Measurements from ENCODE around the gene YPEL1.
"Not testable (repeated sequence)": the region's sequence is repeated elsewhere in the genome, so short reads cannot be mapped to it uniquely, and the experiment has no call there.

Gene YPEL1

GRCh38 chr22:21697880-21698279, 37.7 kb downstream of the YPEL1 start:
- no peak for DNase-seq

- no peak for DNase-seq
These were observed 38.4 kb downstream of the YPEL1 start for GRCh38 chr22:21697021-21697771.

- no peak for DNase-seq
These were observed 39.5 kb downstream of the YPEL1 start for GRCh38 chr22:21696115-21696514.

- no peak for DNase-seq
These were observed 40.0 kb downstream of the YPEL1 start for GRCh38 chr22:21695430-21696085.

DNA sequence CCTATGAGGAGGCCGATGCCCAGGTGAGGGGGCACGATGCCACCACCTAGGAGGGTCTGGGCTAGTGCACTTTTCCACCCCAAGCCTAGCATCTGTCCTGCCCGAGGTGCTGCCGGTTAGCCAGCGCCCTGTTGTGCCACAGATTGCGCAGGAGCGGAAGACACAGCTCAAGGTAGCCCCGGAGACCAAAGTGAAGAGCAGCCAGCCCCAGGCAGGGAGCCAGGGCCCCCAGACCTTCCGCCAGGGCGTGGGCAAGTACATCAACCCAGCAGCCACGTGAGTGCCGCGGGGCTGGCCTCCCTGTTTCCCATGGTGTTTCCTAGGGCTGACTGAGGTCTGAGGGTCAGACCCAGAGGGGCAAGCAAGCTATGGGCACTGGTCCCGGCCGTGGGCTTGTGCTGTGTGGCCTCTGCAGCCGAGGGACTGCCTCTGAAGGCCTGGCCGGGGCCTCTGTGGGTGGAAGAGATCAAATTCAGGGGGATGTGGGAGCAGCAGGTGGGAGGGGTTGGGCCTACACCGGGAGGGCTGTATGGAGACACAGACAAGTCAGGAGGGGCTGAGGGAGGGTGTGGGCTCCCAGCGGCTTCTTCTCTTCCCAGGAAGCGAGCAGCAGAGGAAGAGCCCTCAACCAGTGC, 40.7 kb downstream of the YPEL1 start:
- DNase-seq: no peak

DNA sequence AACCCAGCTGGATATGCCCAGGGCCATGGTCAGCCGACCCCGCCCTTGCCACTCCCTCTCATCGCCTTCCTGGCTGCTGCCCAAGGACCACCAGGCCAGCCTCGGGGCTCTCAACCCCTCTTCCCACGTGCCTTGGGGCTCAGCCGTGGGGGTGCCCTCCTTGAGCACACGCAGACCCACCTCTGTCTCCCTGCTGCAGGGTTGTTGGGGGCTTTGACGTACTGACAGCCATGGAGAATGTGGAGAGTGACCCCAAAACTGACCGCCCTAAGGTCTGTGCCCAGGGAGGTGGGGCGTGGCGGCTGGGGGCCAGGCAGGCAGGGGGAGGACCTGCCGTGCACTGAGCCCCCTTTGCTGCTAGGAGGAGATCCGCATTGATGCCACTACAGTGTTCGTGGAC, 41.2 kb downstream of the YPEL1 start:
- DNase-seq: no peak

DNA sequence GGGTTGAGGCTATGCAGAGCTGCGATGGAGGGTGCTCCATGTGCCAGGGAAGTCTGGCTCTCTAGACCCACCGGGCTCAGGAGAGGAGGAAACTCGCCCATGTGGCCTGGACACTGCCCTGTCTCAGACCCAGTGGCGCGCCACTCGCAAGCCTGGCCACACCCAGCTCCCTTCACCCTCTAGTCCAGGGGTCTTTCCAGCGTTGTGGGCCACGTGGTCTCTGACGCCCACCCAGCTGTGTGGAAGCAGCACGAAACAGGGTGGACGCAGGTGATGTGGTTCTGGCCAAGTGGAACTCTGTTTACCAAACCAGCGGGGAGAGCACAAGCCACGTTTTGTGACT, 41.6 kb downstream of the YPEL1 start:
- DNase-seq: no peak

DNA sequence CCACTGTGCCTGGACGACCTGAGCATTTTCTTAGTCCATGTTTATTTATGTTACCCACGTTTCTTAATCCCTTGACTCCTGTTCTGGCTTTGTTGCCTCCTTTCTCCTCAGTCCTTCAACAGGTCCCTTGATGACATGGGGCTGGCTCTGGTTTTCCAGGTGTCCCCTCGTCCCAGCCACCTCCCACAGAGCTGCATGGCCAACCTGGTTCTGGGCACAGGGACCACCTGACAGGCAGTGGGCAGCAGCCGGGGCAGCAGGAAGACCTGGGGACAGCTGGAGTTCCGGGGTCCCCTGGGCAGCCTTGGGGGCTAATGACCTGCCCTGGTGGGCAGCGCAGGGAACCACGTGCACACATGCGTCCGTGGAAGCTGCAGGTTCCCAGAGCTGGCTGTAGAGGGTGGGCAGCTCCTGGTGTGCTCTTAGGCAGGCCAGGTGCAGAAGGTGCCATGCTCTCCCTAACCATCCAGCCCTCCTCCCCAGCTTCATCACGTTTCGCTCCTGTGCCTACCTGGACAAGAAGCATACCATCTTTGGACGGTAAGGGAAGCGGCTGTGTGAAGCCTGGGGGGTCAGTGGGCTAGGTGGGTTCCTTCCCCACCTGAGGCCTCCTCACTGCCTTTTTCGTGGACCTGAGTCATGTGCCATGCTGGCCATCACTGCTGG, 42.1 kb downstream of the YPEL1 start:
- no peak for DNase-seq

- DNase-seq: not testable (repeated sequence)
These were observed 42.7 kb downstream of the YPEL1 start for GRCh38 chr22:21692856-21693255.

DNA sequence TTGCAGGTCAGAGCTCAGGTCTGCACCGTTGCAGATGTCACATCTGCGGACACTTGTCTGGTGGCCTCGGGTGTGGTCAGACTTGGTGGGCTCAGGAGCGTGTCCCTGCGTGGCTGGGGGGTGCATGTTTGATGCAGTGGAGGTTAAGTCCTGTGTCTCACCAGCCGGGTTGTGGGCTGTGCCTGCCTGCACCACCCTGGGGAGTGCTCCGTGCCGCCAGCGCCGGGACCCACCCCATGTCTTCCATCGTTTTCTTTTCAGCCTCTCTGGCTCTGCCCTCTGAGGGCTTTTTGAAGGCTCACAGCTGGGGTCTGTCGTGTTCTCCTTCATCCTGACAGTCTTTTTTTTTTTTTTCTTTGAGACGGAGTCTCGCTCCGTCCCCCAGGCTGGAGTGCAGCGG, 43.8 kb downstream of the YPEL1 start:
- no peak for DNase-seq

- DNase-seq: no peak
These were observed 45.2 kb downstream of the YPEL1 start for GRCh38 chr22:21690401-21690801.

DNA sequence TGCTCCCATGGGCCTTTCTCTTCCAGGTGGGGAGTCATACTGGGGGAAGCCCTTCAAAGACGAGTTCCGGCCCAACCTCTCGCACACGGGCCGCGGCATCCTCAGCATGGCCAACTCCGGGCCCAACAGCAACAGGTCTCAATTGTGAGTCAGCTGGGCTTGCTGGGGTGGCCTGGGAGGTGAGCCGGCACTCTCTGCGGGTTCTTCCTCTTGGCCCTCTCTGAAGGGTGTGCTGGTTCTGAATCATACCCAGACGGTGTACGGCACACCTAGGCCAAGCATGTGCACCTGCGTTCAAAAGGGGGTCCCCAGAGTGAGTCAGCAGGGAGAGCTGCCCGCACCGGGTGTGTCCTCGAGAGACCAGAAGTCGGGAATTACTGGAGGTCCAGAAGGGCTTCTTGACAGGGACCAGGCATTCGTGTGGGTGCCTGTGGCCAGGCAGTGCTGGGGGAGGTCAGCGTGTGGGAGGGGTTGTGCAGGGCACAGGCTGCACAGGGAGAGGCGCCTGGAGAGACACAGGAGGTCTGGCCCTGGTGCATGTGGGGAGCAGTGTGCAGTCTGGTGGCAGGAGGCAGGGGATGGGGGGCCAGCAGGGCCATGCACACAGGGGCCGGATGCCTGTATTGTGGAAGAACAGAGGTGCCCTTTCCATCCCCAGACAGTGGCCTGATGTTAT, 46.8 kb downstream of the YPEL1 start:
- no peak for DNase-seq

DNA sequence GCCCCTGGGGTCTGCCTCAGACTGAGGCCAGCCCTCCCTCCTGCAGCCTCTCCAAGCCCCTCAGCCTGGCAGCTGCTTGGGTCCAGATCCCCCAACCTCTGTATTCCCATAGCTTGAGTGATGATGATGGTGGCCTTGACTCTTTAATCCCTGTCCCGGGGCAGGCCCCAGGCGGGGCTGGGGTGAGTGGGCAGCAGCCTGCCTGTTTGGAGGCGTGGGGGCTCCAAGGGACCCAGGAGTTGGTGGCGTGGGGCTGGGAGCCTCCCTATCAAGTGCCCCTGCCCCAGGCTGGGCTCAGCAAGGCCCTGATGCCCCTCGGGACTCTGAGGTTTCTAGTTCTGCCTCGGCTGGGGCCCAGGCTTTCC, 47.3 kb downstream of the YPEL1 start:
- no peak for DNase-seq

DNA sequence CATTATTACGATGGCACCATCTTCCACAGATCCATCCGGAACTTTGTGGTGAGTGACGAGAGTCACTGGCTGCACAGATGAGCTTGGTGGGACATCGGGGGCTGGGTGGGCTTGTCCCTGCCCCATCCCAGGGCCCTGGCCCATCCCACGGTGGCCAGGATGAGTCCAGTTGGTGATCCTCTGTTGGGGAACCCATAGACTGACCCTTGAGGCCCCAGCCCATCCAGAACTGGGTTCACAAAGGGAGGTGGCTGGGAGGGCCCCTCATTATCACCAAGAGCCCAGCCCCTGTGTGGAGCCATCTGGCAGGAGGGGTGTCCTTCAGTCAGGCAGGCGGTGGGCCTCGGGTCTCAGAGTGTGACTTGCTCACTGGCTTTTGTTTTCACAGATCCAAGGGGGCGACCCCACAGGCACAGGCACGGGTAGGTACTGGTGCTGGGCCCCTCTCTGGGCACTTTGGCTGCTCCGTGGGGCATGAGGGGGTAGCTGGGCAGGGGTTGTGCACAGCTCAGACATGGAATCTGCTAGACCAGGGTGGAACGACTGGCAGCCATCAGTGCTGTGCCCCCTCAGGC, 47.8 kb downstream of the YPEL1 start:
- no peak for DNase-seq

DNA sequence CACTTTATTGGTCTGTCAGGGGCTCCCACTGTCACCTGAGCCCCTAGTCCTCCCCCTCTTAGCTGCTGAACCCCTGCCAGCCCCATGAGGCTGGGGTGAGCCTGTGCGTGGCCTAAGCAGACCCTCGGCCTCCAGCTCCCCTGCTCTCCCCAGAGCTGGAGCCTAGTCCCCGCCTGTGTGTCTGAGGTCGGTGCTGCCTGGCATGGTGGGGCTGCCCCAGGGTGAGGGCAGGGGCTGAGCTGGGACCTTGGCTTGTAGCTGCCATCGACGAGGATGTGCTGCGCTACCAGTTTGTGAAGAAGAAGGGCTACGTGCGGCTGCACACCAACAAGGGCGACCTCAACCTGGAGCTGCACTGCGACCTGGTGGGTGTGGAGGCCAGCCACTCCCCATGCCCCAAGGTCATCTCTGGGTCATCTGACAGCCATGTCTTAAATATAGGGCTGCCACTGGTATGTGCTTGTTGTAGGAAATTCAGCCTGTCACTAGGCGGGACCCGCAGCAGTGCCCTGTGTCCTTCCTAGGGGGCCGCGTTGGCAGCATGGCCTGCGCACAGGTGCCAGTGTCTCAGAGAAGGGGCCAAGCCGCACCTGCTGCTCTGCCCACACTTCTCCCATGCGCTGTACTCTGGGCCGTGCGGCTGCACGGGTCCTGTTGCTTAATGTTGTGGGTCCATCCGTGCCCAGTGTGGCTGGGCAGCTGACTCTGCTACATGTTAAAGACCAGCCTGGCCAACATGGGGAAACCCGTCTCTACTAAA, 48.8 kb downstream of the YPEL1 start:
- no peak for DNase-seq

DNA sequence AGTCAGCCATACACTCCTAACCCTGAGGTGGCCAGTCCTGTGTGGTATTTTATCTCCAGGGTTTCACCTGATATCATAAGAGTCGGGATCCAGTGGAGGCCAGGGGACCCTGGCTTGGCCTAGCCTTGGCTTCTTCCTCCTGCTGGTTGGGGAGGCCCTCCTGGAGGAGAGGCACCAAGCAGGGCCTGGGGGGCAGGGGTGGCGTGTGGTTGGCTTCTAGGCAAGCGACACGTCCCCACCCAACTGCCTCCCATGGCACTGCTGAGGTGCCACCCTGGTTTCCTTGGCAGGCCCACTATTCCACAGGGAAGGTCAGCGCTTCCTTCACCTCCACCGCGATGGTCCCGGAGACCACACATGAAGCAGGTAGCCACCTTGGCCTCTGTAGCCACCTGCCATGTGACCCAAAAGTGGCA, 49.4 kb downstream of the YPEL1 start:
- DNase-seq: no peak

- DNase-seq: no peak
These were observed 50.5 kb downstream of the YPEL1 start for GRCh38 chr22:21685164-21685513.

- DNase-seq: no peak
These were observed 51.0 kb downstream of the YPEL1 start for GRCh38 chr22:21684492-21685163.

GRCh38 chr22:21683401-21683811, 52.2 kb downstream of the YPEL1 start:
- DNase-seq: no peak

DNA sequence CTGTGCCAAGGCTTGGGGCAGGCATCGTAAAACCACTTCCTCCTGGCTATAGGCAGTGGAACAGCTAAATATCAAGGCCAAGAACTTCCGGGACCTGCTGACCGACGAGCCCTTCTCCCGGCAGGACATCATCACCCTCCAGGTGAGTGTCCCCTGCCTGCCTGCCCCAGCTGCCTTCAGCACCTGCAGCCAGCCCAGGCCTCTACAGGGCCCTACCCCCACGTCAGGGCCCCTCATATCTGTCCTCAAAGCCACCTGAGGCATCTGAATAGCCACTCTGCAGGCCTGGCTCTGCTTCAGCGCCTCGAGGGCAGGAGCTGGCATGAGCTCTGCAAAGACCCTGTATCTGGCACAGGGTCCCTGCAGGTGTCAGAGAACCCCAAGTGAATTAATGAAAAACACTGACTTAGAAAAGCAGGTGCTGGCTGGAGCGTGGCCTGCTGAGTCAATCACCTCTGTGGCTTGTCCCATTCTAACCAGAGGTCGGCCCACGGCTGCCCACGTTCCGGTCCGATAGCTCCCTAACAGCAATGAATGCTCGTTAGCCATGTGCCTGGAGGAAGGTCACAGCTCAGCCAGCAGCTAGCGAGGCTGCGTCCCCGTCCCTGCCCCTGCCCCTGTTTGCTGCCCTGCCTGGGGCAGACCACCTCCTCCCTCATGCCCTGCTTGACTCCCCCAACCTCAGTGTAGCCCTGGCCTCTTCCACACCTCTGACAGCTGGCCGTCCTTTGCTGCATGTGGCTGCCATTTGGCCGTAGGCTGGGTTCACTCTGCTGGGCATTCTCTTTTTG, 53.0 kb downstream of the YPEL1 start:
- DNase-seq: no peak

Data from NCI-H526 treated with DMSO at 0.1 percent for 48 hours (cell line).